K562 (cell line): Measurements from ENCODE around the gene KLRC4. TPM values are rescaled to one million over a fixed set of nuclear protein-coding genes. Genes with fewer than 3 reads are reported as not detected.

Experiments
- ATAC-seq: fragments of 200-7000 bp; cut with Tn5 transposase; 3 replicates; pipeline ENCODE4 v1.9.1; 2020; ENCODE audit warnings: moderate library complexity
- BruUV-seq: library from RNA; stranded (reverse); fragments of 400-500 nt; replicated peaks from 2 replicates; lab custom pipeline; 2021; lab: Mats Ljungman, UMichigan
- CTCF ChIA-PET: fragments of 300-600 bp; formaldehyde crosslinking; extraction: SDS; loops from one replicate; lab custom pipeline; 2021; ENCODE audit warnings: low intra/inter-chr PET ratio; lab: Yijun Ruan, JAX
- POLR2A ChIA-PET: fragments of 300-600, 350-650 bp; sonication (Branson Sonifier 250); formaldehyde crosslinking; extraction: SDS; loops from one replicate; lab custom pipeline; 2021; ENCODE audit warnings: antibody characterized with exemption, inconsistent platforms; lab: Yijun Ruan, JAX
- DNase-seq, 4 experiments: peaks; one replicate each; pipeline versions ENCODE4 v3.0.0 to v3.0.0-alpha.2; 2011 to 2018; ENCODE audit warnings: low spot score in 3 of 4, mixed read lengths in 3 of 4; ENCODE audit errors: extremely low read depth in 1 of 4
- FAIRE-seq: peaks from 2 replicates; lab custom pipeline; 2011; peaks lifted over from hg19 to GRCh38; lab: Jason Lieb, UNC
- H2AFZ ChIP-seq: 2 replicates; pipeline ENCODE4 v1.6.0; 2011; ENCODE audit warnings: low read depth, low read length, control low read depth, inconsistent platforms
- H3K27ac ChIP-seq: fragments of 200-600 bp; 3 replicates; pipeline ENCODE4 v1.8.0; 2011; ENCODE audit warnings: low read depth, mild to moderate bottlenecking, control low read depth, inconsistent platforms, low read length, moderate library complexity, mixed read lengths; ENCODE audit errors: extremely low read depth
- H3K27me3 ChIP-seq, 2 experiments: fragments of 300-600 bp in 1 of 2; 2 replicates in 1 of 2; 3 replicates in 1 of 2; pipeline versions ENCODE4 v1.6.0 to v1.8.0; 2011; ENCODE audit warnings: inconsistent platforms in 2 of 2, low read length in 2 of 2, mild to moderate bottlenecking in 1 of 2, mixed read lengths in 1 of 2, moderate library complexity in 1 of 2; ENCODE audit not compliant: control insufficient read depth in 2 of 2, insufficient read depth in 2 of 2
- H3K36me3 ChIP-seq: fragments of 300-600 bp; 3 replicates; pipeline ENCODE4 v1.8.0; 2011; ENCODE audit warnings: mild to moderate bottlenecking, low read length, inconsistent platforms; ENCODE audit not compliant: control insufficient read depth, insufficient read depth
- H3K4me1 ChIP-seq, 2 experiments: fragments of 200-600 bp in 1 of 2; replicated peaks in 1 of 2; 2 replicates in 1 of 2; 3 replicates in 1 of 2; pipeline versions ENCODE4 v1.5.1 to v1.8.0; 2011; ENCODE audit warnings: inconsistent platforms in 2 of 2, low read length in 2 of 2, mild to moderate bottlenecking in 1 of 2, mixed read lengths in 1 of 2, moderate library complexity in 1 of 2; ENCODE audit not compliant: control insufficient read depth in 2 of 2, insufficient read depth in 2 of 2
- H3K4me2 ChIP-seq: 2 replicates; pipeline ENCODE4 v1.6.1; 2011; ENCODE audit warnings: low read length, control low read depth, inconsistent platforms, mixed read lengths; ENCODE audit not compliant: insufficient read depth
- H3K4me3 ChIP-seq: fragments of 200-600 bp; sonication (generic), shearing (Covaris generic); 2 replicates; pipeline ENCODE4 v1.5.1; 2016; ENCODE audit warnings: control low read depth, inconsistent platforms
- H3K79me2 ChIP-seq: fragments of 200-600 bp; 3 replicates; pipeline ENCODE4 v1.8.0; 2011; ENCODE audit warnings: low read length, inconsistent platforms; ENCODE audit not compliant: control insufficient read depth, insufficient read depth
- H3K9ac ChIP-seq, 2 experiments: 2 replicates each; pipeline versions ENCODE4 v1.6.0 to v1.6.1; 2011; ENCODE audit warnings: low read depth in 2 of 2, low read length in 2 of 2, control low read depth in 1 of 2, inconsistent platforms in 1 of 2, mild to moderate bottlenecking in 1 of 2, mixed read lengths in 1 of 2; ENCODE audit not compliant: insufficient read depth in 1 of 2
- H3K9me1 ChIP-seq: one replicate; pipeline ENCODE4 v1.6.0; 2011; ENCODE audit warnings: inconsistent platforms, mild to moderate bottlenecking, low read length, moderate library complexity; ENCODE audit not compliant: control insufficient read depth, insufficient read depth
- H3K9me3 ChIP-seq: replicated peaks from 2 replicates; pipeline ENCODE4 v1.5.1; 2011; ENCODE audit warnings: low read depth, low read length, inconsistent platforms; ENCODE audit not compliant: control insufficient read depth, insufficient read depth
- H4K20me1 ChIP-seq: replicated peaks from 2 replicates; pipeline ENCODE4 v1.6.1; 2011; ENCODE audit warnings: low read length, inconsistent platforms, mixed read lengths; ENCODE audit not compliant: control insufficient read depth, insufficient read depth
- BHLHE40 ChIP-seq: IDR thresholded peaks from 2 replicates; pipeline ENCODE4 v1.6.1; 2011; ENCODE audit warnings: low read length, improper control_type of control experiment
- CBX2 ChIP-seq: fragments of 200-600 bp; sonication (generic); IDR thresholded peaks from one replicate; pipeline ENCODE4 v1.6.1; 2012; ENCODE audit warnings: mild to moderate bottlenecking, low read length, inconsistent platforms; ENCODE audit not compliant: insufficient read depth, poor library complexity, severe bottlenecking
- CSDE1 ChIP-seq, 2 experiments: fragments of 450-650 bp; IDR thresholded peaks; 2 replicates each; pipeline ENCODE4 v1.6.1; 2016; ENCODE audit warnings: mild to moderate bottlenecking in 1 of 2
- ELF1 ChIP-seq: fragments of 200-800 bp; sonication (Bioruptor generic); IDR thresholded peaks from 2 replicates; pipeline ENCODE4 v1.6.1; 2016; ENCODE audit warnings: missing genetic modification characterization, missing compliant biosample characterization
- KAT8 ChIP-seq: fragments of 450-650 bp; IDR thresholded peaks from 2 replicates; pipeline ENCODE4 v1.6.1; 2016; ENCODE audit warnings: low read depth, mild to moderate bottlenecking
- MCM2 ChIP-seq: fragments of 450-650 bp; IDR thresholded peaks from 2 replicates; pipeline ENCODE4 v1.6.1; 2017; ENCODE audit warnings: low read depth, mild to moderate bottlenecking
- MLX ChIP-seq, 2 experiments: fragments of 450-650 bp in 1 of 2; sonication (generic) in 1 of 2; formaldehyde crosslinking; conservative IDR thresholded peaks; 2 replicates each; pipeline versions ENCODE4 v1.4.0 to v1.8.1; 2020 to 2022; ENCODE audit warnings: mild to moderate bottlenecking in 1 of 2, missing genetic modification reagents in 1 of 2
- NCOA2 ChIP-seq, 2 experiments: fragments of 450-650 bp; IDR thresholded peaks; 2 replicates each; pipeline ENCODE4 v1.6.1; 2018; ENCODE audit warnings: mild to moderate bottlenecking in 2 of 2, moderate library complexity in 1 of 2; ENCODE audit not compliant: partially characterized antibody in 2 of 2
- PTRF ChIP-seq: fragments of 450-650 bp; IDR thresholded peaks from 2 replicates; pipeline ENCODE4 v1.6.1; 2016; ENCODE audit warnings: mild to moderate bottlenecking, missing genetic modification characterization, missing compliant biosample characterization
- SPI1 ChIP-seq: IDR thresholded peaks from 2 replicates; pipeline ENCODE4 v1.6.1; 2011; ENCODE audit warnings: low read depth, low read length, control low read depth, borderline replicate concordance
- ZFP1 ChIP-seq: fragments of 450-650 bp; formaldehyde crosslinking; IDR thresholded peaks from 2 replicates; pipeline ENCODE4 v1.4.0; 2020; ENCODE audit warnings: mild to moderate bottlenecking, mixed read lengths
- ZFP91 ChIP-seq: sonication (generic); formaldehyde crosslinking; IDR thresholded peaks from 2 replicates; pipeline ENCODE4 v1.8.0; 2022; ENCODE audit warnings: mild to moderate bottlenecking, missing genetic modification reagents
- ZNF3 ChIP-seq: fragments of 250-450 bp; sonication (Bioruptor Pico); IDR thresholded peaks from 2 replicates; pipeline ENCODE4 v1.5.0; 2021; ENCODE audit warnings: mild to moderate bottlenecking, moderate library complexity
- WGBS: fragments of 100-300 bp; shearing (Covaris generic); methylation state at CpG from one replicate; pipeline ENCODE4 v1.1.6; 2016; ENCODE audit warnings: low coverage, mixed read lengths; ENCODE audit not compliant: insufficient coverage; ENCODE audit errors: missing lambda C conversion rate; 5-methylcytosine and 5-hydroxymethylcytosine counted together
- in situ Hi-C: fragments of 300-500 bp; cut with MboI; formaldehyde crosslinking; loops from 4 replicates; pipeline ENCODE4 v1.15.0; 2018; ENCODE audit warnings: inconsistent platforms, mixed read lengths
- intact Hi-C: fragments of 100-400 bp; cut with micrococcal nuclease; formaldehyde crosslinking; loops from 2 replicates; pipeline ENCODE4 v1.14.2; 2022
- polyA plus RNA-seq, 8 experiments: library from polyadenylated mRNA; depleted of rRNA in 4 of 8; stranded (reverse) in 5 of 8; unstranded in 3 of 8; fragments of >200 nt; fragmentation: Nextera tagmentation in 2 of 8; fragmentation: Illumina TruSeq in 1 of 8; extraction: Ambion mirVana in 2 of 8; extraction: Trizol in 1 of 8; gene quantifications; 2 replicates each; pipeline versions ENCODE4 v1.2.1 to v1.2.3, GENCODE V29; 2011 to 2014; ENCODE audit warnings: inconsistent platforms in 1 of 8, missing spikeins in 1 of 8
- total RNA-seq, 7 experiments: library from RNA; depleted of rRNA in 6 of 7; stranded (reverse); fragments of >200 nt in 6 of 7; fragmentation: Illumina TruSeq in 2 of 7; extraction: Trizol in 2 of 7; gene quantifications; 2 replicates each; pipeline versions ENCODE4 v1.2.1 to v1.2.3, GENCODE V29; 2011 to 2021; ENCODE audit warnings: low replicate concordance in 1 of 7

Gene KLRC4
- total and polyA plus RNA-seq, 9 of the 15 experiments (the other 6 are each of a cell fraction or from before 2014, with no cell fraction given), result 0.17 TPM; not detected in 8

GRCh38 chr12:10406725-10407124 is 2.8 kb downstream of the KLRC4 start:
- H3K4me3 ChIP-seq, result no peak overlapping the region
- in situ Hi-C loops, result loop anchor here (5.0 kb wide), 1 partner anchor 51 kb away; no protein-coding TSS in a partner anchor
- ATAC-seq (no peak), FAIRE-seq (no peak), DNase-seq (no peak)
- H2AFZ ChIP-seq, result peak overlapping the region; percentile 41; the same call in 1 of the 2 replicates
- ChIA-PET CTCF (no interaction called here), POLR2A (no interaction called here)
- H3K4me1 ChIP-seq, result peaks cover 0 to 3% of the 10 kb centered on the region in 2 experiments; a peak in 1 of 5 replicates
- WGBS, result 25% methylated on average over 4 of the region's 4 CpGs
- no peaks in the 10 kb centered on the region for H3K27me3 ChIP-seq
- no peaks in the 10 kb centered on the region for H4K20me1 ChIP-seq
- intact Hi-C loops, result no loop called here
- H3K27ac ChIP-seq, result no peak overlapping the region
- H3K36me3 ChIP-seq, result no peaks in the 10 kb centered on the region
- no peak overlapping the region for H3K9ac ChIP-seq
- no peaks in the 10 kb centered on the region for H3K9me3 ChIP-seq
- TF ChIP-seq MCM2, result no peak
- TF ChIP-seq NCOA2 (IDR thresholded peaks at IDR 0.05; ENCODE audit: partially characterized antibody in 2 of 2), result no peak
- TF ChIP-seq ELF1 (tag), result no peak
- TF ChIP-seq BHLHE40, result peak; percentile 66
- TF ChIP-seq ZNF3 (CRISPR knock-in tag), result no peak
- TF ChIP-seq KAT8, result no peak
- no peak for TF ChIP-seq ZFP91 (CRISPR knock-in tag)
- no peak for TF ChIP-seq CBX2
- no peak for TF ChIP-seq PTRF (tag)
- TF ChIP-seq ZFP1 (CRISPR knock-in tag), result no peak
- TF ChIP-seq MLX (CRISPR knock-in tag; conservative IDR thresholded peaks at IDR 0.05), result no peak
- TF ChIP-seq CSDE1 (IDR thresholded peaks at IDR 0.05), result no peak
- TF ChIP-seq SPI1, result peak; percentile 37; the same call in 1 of the 2 replicates
- no peak overlapping the region for H3K4me2 ChIP-seq
- H3K9me1 ChIP-seq, result no peaks in the 10 kb centered on the region
- H3K79me2 ChIP-seq, result no peaks in the 10 kb centered on the region
- no TSS peak for BruUV-seq
